Neural cell (in vitro differentiated cells): ENCODE measurements around the gene TIPRL. TPM values are rescaled to one million over a fixed set of nuclear protein-coding genes. Genes with fewer than 3 reads are reported as not detected.

Experiments
- H2AFZ ChIP-seq: fragments of 200-600, 300-800 bp; sonication (generic), shearing (Covaris generic); 2 replicates; pipeline ENCODE4 v1.6.0; 2014; ENCODE audit warnings: low read depth, mild to moderate bottlenecking, antibody characterized with exemption, low read length, moderate library complexity
- H3F3A ChIP-seq: fragments of 200-600 bp; shearing (Covaris generic); 2 replicates; pipeline ENCODE4 v1.6.1; 2016; ENCODE audit warnings: mild to moderate bottlenecking, moderate library complexity, mixed read lengths, antibody characterized with exemption, low read length; ENCODE audit not compliant: insufficient read depth, poor library complexity, severe bottlenecking
- H3K27ac ChIP-seq: fragments of 200-600, 300-800 bp; sonication (generic), shearing (Covaris generic); 2 replicates; pipeline ENCODE4 v1.5.1; 2014; ENCODE audit warnings: mild to moderate bottlenecking, low read length, moderate library complexity
- H3K27me3 ChIP-seq: fragments of 300-800, 200-600 bp; sonication (generic), shearing (Covaris generic); 2 replicates; pipeline ENCODE4 v1.6.0; 2014; ENCODE audit warnings: mild to moderate bottlenecking, low read depth, low read length, moderate library complexity; ENCODE audit not compliant: insufficient read depth
- H3K36me3 ChIP-seq: fragments of 300-800, 200-600 bp; sonication (generic), shearing (Covaris generic); 2 replicates; pipeline ENCODE4 v1.5.1; 2014; ENCODE audit warnings: mild to moderate bottlenecking, antibody characterized with exemption, low read length, moderate library complexity; ENCODE audit not compliant: insufficient read depth
- H3K4me2 ChIP-seq: fragments of 300-800, 200-600 bp; sonication (generic), shearing (Covaris generic); 2 replicates; pipeline ENCODE4 v1.6.0; 2014; ENCODE audit warnings: mild to moderate bottlenecking, low read length
- H3K4me3 ChIP-seq: fragments of 300-800, 200-600 bp; sonication (generic), shearing (Covaris generic); 2 replicates; pipeline ENCODE4 v1.5.1; 2014; ENCODE audit warnings: mild to moderate bottlenecking, low read length, moderate library complexity
- H3K79me2 ChIP-seq: fragments of 200-600 bp; shearing (Covaris generic); replicated peaks from 2 replicates; pipeline ENCODE4 v1.6.0; 2014; ENCODE audit warnings: mild to moderate bottlenecking, low read length, moderate library complexity; ENCODE audit not compliant: insufficient read depth
- H3K9ac ChIP-seq: fragments of 300-800, 200-600 bp; sonication (generic), shearing (Covaris generic); 2 replicates; pipeline ENCODE4 v1.6.1; 2016; ENCODE audit warnings: mild to moderate bottlenecking, low read length, mixed read lengths
- H3K9me2 ChIP-seq: fragments of 200-600 bp; shearing (Covaris generic); 2 replicates; pipeline ENCODE4 v1.6.1; 2016; ENCODE audit warnings: mild to moderate bottlenecking, low read length, mixed read lengths; ENCODE audit not compliant: insufficient read depth
- H3K9me3 ChIP-seq: fragments of 200-600, 300-800 bp; sonication (generic), shearing (Covaris generic); 2 replicates; pipeline ENCODE4 v1.6.1; 2016; ENCODE audit warnings: mild to moderate bottlenecking, mixed run types, low read length, moderate library complexity, mixed read lengths
- H4K20me1 ChIP-seq: fragments of 200-600 bp; shearing (Covaris generic); 2 replicates; pipeline ENCODE4 v1.6.1; 2016; ENCODE audit warnings: mild to moderate bottlenecking, mixed run types; ENCODE audit not compliant: insufficient read depth
- CTCF ChIP-seq: fragments of 450-650 bp; IDR thresholded peaks from 2 replicates; pipeline ENCODE4 v1.5.1; 2014; ENCODE audit warnings: antibody characterized with exemption, mild to moderate bottlenecking, moderate library complexity; ENCODE audit not compliant: poor library complexity, severe bottlenecking
- EP300 ChIP-seq: fragments of 450-650 bp; conservative IDR thresholded peaks from 2 replicates; pipeline ENCODE4 v1.6.1; 2014; ENCODE audit warnings: antibody characterized with exemption, mild to moderate bottlenecking, moderate library complexity; ENCODE audit not compliant: poor library complexity, severe bottlenecking
- EZH2 ChIP-seq: fragments of 200-600, 300-800 bp; shearing (Covaris generic), sonication (generic); IDR thresholded peaks from 2 replicates; pipeline ENCODE4 v1.6.1; 2014; ENCODE audit warnings: antibody characterized with exemption, low read length, borderline replicate concordance, mild to moderate bottlenecking; ENCODE audit not compliant: insufficient read depth, poor library complexity, severe bottlenecking
- MXI1 ChIP-seq: fragments of 450-650 bp; conservative IDR thresholded peaks from 2 replicates; pipeline ENCODE4 v1.6.1; 2014; ENCODE audit warnings: antibody characterized with exemption, mild to moderate bottlenecking; ENCODE audit not compliant: poor library complexity, severe bottlenecking
- POLR2AphosphoS5 ChIP-seq: IDR thresholded peaks from 2 replicates; pipeline ENCODE4 v1.6.1; 2012
- REST ChIP-seq: IDR thresholded peaks from 2 replicates; pipeline ENCODE4 v1.6.1; 2012; ENCODE audit warnings: borderline replicate concordance
- SMC3 ChIP-seq: fragments of 450-650 bp; conservative IDR thresholded peaks from 2 replicates; pipeline ENCODE4 v1.6.1; 2014; ENCODE audit warnings: antibody characterized with exemption, mild to moderate bottlenecking, moderate library complexity; ENCODE audit not compliant: poor library complexity
- TAF1 ChIP-seq: IDR thresholded peaks from 2 replicates; pipeline ENCODE4 v1.6.1; 2012; ENCODE audit warnings: low read depth
- polyA plus RNA-seq: library from polyadenylated mRNA; depleted of rRNA; stranded (reverse); fragments of >200 nt; gene quantifications from 2 replicates; pipeline ENCODE4 v1.2.3, GENCODE V29; 2014

Gene TIPRL
- polyA plus RNA-seq, 1 donor from 2014 or later: 131 TPM

- no peaks in the 10 kb centered on the region for H4K20me1 ChIP-seq
- no peaks in the 10 kb centered on the region for H3K79me2 ChIP-seq
- no peaks in the 10 kb centered on the region for H3K36me3 ChIP-seq
- no peak overlapping the region for H2AFZ ChIP-seq
- no peak overlapping the region for H3K9ac ChIP-seq
- H3K4me2 ChIP-seq: no peak overlapping the region
- TF ChIP-seq POLR2AphosphoS5 (no peak), MXI1 (no peak), SMC3 (no peak), TAF1 (no peak)
- H3K27me3 ChIP-seq: no peaks in the 10 kb centered on the region
- H3K9me3 ChIP-seq: no peaks in the 10 kb centered on the region
- H3K9me2 ChIP-seq: no peaks in the 10 kb centered on the region
- H3F3A ChIP-seq: no peaks in the 10 kb centered on the region
- no peak overlapping the region for H3K4me3 ChIP-seq
- H3K27ac ChIP-seq: no peak overlapping the region
These were observed 14.0 kb upstream of the TIPRL start for GRCh38 chr1:168164771-168165170.

DNA sequence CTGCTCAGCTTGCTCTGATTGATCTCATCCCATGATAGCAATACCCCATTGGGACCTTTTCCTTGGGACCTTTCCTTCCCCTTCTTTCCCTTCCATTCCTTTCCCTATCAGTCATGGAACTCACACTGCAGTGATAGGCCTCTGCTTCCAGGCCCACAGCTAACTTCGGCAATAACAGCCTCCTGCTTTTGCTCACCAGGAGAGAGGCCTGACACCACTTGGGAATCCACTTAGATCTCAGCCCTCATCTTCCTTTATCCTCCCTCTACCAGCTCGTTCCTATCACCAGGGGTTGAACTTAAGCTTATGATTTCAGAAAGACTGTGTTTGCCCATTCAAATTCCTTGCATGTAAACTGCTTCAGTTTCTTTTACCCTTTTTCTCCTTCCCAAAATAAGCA, 11.0 kb upstream of the TIPRL start:
- no peak overlapping the region for H3K4me2 ChIP-seq
- H2AFZ ChIP-seq: no peak overlapping the region
- H3K9me3 ChIP-seq: no peaks in the 10 kb centered on the region
- no peak overlapping the region for H3K9ac ChIP-seq
- no peak overlapping the region for H3K27ac ChIP-seq
- H3K27me3 ChIP-seq: no peaks in the 10 kb centered on the region
- H3K79me2 ChIP-seq: no peaks in the 10 kb centered on the region
- H3K36me3 ChIP-seq: no peaks in the 10 kb centered on the region
- H3K4me3 ChIP-seq: no peak overlapping the region
- H3F3A ChIP-seq: no peaks in the 10 kb centered on the region
- no peaks in the 10 kb centered on the region for H3K9me2 ChIP-seq
- TF ChIP-seq REST (no peak), EP300 (no peak), TAF1 (no peak), MXI1 (no peak), EZH2 (no peak), SMC3 (no peak), POLR2AphosphoS5 (no peak), CTCF (no peak)
- no peaks in the 10 kb centered on the region for H4K20me1 ChIP-seq
